ENCODE data around the gene SPATA24.

DNA sequence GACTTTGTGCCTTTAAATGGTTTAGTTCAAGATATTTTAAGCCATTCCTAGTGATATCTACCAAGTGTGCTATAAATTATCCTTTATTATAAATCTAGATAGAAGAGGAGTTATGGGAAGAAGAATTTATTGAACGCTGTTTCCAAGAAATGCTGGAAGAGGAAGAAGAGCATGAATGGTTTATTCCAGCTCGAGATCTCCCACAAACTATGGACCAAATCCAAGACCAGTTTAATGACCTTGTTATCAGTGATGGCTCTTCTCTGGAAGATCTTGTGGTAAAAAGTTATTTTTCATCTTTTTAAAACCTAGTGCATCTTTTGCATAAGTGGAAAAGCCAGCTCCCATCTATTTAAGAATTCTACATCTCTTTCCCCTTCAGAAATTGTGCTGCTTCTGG lies 39.4 kb downstream of the SPATA24 start:
- TF ChIP-seq, protein P1, sequence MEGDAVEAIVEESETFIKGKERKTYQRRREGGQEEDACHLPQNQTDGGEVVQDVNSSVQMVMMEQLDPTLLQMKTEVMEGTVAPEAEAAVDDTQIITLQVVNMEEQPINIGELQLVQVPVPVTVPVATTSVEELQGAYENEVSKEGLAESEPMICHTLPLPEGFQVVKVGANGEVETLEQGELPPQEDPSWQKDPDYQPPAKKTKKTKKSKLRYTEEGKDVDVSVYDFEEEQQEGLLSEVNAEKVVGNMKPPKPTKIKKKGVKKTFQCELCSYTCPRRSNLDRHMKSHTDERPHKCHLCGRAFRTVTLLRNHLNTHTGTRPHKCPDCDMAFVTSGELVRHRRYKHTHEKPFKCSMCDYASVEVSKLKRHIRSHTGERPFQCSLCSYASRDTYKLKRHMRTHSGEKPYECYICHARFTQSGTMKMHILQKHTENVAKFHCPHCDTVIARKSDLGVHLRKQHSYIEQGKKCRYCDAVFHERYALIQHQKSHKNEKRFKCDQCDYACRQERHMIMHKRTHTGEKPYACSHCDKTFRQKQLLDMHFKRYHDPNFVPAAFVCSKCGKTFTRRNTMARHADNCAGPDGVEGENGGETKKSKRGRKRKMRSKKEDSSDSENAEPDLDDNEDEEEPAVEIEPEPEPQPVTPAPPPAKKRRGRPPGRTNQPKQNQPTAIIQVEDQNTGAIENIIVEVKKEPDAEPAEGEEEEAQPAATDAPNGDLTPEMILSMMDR (IDR thresholded peaks at IDR 0.05): no peak
- no peak for TF ChIP-seq POLR2AphosphoS5 (IDR thresholded peaks at IDR 0.05)
- TF ChIP-seq POLR2A (IDR thresholded peaks at IDR 0.05): no peak
- no peak for TF ChIP-seq EP300 (IDR thresholded peaks at IDR 0.05)

Measured in stomach (tissue), 4 donors.